Ovary (tissue), 3 donors: ENCODE measurements around the gene DOCK1.

Experiments used
- CTCF ChIP-seq, 3 donors: fragments of 450-650 bp in 2 of 3; fragments of 200-600 bp in 1 of 3; IDR thresholded peaks; one replicate each; pipeline versions ENCODE4 v1.5.1 to v1.8.0; 2016 to 2022; ENCODE audit warnings: antibody characterized with exemption in 3 of 3, mild to moderate bottlenecking in 1 of 3
- EP300 ChIP-seq: sonication (generic); formaldehyde crosslinking; IDR thresholded peaks from one replicate; pipeline ENCODE4 v1.6.1; 2017; ENCODE audit warnings: antibody characterized with exemption
- POLR2A ChIP-seq: fragments of 450-650 bp; IDR thresholded peaks from one replicate; pipeline ENCODE4 v1.6.1; 2017; ENCODE audit warnings: antibody characterized with exemption, mild to moderate bottlenecking, moderate library complexity
- donor health status: DM: no; HTN: no; CAD: no.

DNA sequence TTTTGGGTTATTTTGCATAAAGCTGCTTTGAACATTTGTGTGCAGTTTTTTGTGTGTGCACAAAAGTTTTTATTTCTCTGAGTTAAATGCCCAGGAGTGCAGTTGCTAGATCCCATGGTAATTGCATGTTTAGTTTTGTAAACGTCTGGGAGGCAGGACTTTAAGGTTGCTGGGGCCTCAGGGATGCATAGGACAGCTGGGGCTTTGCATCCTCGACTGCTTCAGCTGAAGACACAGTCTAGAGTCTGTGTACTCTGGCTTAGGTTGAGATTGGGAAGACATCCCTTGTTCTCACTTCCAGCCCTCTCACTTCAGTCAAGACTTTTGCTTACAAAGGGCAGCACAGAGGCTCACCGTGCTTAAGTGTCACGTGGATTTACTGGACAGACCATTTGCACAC, 385.6 kb downstream of the DOCK1 start:
- TF ChIP-seq CTCF (IDR thresholded peaks at IDR 0.05) (no peak), EP300 (no peak), POLR2A (no peak)
